ENCODE results near the gene GMNC.

Gene GMNC

DNA sequence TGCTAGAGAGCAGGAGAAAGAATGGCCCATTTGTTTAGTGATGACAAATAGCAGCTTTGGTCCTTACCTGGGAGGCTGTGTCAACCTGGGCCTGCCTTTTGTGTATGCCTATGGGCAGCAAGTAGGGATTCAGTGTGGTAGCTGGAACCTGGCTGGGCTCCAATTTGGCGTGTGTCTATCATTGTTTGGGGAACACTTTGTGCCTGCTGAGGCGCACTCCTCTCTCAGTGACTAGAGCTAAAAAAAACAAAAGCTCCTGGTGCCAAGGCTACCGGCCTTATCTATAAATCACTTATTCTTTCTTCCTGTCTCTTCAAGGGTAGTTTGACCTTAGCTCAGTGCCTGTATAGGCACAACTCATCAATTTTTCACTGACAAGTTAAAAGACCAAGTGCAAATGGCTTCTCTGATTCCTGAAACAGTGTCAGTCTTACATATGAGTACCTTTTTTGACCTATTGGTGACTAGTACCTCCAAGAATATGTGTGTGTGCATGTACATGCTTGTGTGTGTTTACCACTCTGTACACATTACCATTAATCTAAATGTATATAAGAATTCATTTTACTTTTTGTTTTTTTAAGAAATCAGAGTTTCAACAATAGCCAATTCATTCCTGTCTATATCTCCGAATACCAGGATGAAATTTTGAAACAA, 54.6 kb downstream of the GMNC start:
- Histone ChIP-seq H3K9me2 (ENCODE audit: low read depth, low read length) (no peaks in the 10 kb centered on the region), H3F3A (ENCODE audit: insufficient read depth, low read length) (no peaks in the 10 kb centered on the region), H3K4me1 (ENCODE audit: insufficient read depth, low read length, severe bottlenecking) (no peaks in the 10 kb centered on the region), H3K27ac (ENCODE audit: low read depth, low read length, poor library complexity, severe bottlenecking) (no peak overlapping the region), H3K36me3 (ENCODE audit: insufficient read depth, low read length) (no peaks in the 10 kb centered on the region), H3K4me2 (ENCODE audit: low read length) (no peak overlapping the region), H2AFZ (ENCODE audit: low read length) (no peak overlapping the region), H3K27me3 (ENCODE audit: insufficient read depth, low read length) (no peaks in the 10 kb centered on the region), H3K4me3 (ENCODE audit: low read depth, low read length, poor library complexity, severe bottlenecking) (no peak overlapping the region), H3K79me2 (ENCODE audit: insufficient read depth, low read length) (no peaks in the 10 kb centered on the region), H4K20me1 (ENCODE audit: insufficient read depth, low read length) (no peaks in the 10 kb centered on the region), H3K9me3 (ENCODE audit: low read length) (no peaks in the 10 kb centered on the region), H3K9ac (ENCODE audit: low read length) (no peak overlapping the region)
- TF ChIP-seq, protein P1, sequence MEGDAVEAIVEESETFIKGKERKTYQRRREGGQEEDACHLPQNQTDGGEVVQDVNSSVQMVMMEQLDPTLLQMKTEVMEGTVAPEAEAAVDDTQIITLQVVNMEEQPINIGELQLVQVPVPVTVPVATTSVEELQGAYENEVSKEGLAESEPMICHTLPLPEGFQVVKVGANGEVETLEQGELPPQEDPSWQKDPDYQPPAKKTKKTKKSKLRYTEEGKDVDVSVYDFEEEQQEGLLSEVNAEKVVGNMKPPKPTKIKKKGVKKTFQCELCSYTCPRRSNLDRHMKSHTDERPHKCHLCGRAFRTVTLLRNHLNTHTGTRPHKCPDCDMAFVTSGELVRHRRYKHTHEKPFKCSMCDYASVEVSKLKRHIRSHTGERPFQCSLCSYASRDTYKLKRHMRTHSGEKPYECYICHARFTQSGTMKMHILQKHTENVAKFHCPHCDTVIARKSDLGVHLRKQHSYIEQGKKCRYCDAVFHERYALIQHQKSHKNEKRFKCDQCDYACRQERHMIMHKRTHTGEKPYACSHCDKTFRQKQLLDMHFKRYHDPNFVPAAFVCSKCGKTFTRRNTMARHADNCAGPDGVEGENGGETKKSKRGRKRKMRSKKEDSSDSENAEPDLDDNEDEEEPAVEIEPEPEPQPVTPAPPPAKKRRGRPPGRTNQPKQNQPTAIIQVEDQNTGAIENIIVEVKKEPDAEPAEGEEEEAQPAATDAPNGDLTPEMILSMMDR (IDR thresholded peaks at IDR 0.05; ENCODE audit: low read length), result no peak

Measured in OCI-LY1 (cell line).